Right kidney (tissue), 1 donor: ENCODE measurements around the gene PNMA8A.

Source experiments
- DNase-seq: peaks from one replicate; pipeline ENCODE4 v3.0.0-alpha.2; 2016

Gene PNMA8A

GRCh38 chr19:46428239-46429135, 42.9 kb downstream of the PNMA8A start, which contains the start of gene PNMA8C:
PNMA8C (minus strand) TSS chr19:46428936; CDS start chr19:46428359, 577 bp downstream.
- DNase-seq, result peak; percentile 66

DNA sequence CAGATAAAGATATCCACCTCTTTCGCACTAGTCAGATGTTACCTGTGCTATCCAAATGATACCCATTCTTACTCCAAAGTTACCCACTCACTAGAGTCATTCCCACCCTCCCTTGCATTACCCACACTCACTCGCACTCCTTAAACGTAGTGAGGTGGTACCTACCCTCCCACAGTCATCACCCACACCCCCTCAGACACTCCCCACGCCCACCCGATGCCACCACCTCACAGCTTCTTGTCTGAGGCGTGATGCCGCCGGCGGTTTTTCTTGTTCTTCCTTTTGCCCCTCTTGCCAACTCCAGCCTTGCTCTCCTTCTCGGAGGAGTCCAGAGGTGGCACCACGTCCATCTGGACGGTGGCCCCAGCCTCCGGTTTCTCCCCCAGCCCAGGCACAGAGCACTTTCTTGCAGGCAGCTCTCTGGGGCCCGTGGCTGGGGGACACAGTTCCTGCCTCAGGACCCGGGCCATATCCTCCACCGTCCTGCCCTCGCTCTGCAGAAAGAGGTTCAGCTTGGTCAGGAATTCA, 43.8 kb downstream of the PNMA8A start:
- DNase-seq, result no peak

GRCh38 chr19:46426506-46427162, 44.7 kb downstream of the PNMA8A start:
- peak; percentile 87 for DNase-seq

DNA sequence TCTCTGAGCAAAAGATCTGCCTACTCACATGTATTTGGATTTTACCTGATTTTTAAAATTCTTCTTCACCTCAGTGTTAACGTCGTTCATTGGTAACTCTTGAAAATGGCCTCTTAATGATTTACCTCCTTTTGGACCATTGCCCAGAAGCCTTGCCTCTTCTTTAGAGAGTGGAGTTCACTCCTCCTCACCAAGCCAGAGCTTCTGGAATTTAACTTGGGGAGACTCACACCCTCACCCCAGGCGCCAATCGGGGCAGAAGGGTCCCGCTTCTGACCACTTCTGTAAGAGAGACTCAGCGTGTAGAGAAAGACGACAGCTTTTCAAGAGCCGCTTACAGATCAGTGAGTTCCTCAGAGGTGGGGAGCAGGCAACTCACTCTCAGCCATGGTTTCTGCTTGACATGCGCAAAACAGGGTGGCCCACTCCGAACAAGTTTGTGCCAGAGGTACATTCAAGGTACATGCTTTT, 45.3 kb downstream of the PNMA8A start:
- peak; percentile 85 for DNase-seq

DNA sequence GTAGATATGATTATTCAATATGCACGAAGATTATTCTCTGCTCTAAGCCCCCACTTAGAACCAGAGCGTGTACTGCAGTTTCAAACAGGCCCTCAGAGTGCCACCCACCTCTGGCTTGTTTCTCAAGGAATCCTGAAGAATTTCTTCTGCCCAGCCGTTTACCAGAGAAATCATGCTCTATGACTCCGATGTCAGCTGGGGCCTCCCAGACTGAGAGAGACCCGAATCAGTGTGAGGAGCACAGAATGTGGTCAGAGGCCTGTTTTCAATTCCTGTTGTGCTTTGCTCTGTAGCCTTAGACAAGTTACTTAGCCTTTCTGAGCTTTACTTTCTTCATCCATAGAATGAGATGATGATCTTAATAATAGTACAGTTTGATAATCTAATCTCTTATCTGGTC, 48.2 kb downstream of the PNMA8A start:
- DNase-seq, result no peak

DNA sequence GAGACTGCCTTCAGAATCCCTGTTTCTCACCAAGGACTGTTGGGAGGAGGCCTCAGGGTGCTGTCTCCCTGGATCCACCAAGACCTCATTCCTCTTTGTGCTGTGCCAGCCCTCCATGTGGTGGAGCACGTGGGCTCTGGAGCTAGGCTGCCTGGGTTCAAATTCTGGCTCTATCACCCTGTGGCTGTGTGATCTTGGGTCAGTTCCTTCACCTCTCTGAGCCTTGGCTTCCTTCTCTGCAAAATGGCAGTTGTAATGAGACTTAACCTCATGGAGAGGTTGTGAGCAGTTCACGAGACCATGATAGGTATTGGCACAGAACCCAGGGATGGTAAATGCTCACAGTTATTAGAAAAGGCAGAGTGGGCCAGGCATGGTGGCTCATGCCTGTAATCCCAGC, 49.0 kb downstream of the PNMA8A start:
- DNase-seq, result no peak

GRCh38 chr19:46420056-46420455, 51.3 kb downstream of the PNMA8A start:
- no peak for DNase-seq
